NOMO-1 (cell line): ENCODE results near the gene COMMD9.
"Not testable (repeated sequence)": the region's sequence is repeated elsewhere in the genome, so short reads cannot be mapped to it uniquely, and the experiment has no call there.

Experiments used
- DNase-seq, 2 experiments: peaks; one replicate each; lab custom pipeline; 2025; ENCODE audit not compliant: unreplicated experiment in 2 of 2; lab: John Stamatoyannopoulos, UW

COMMD9 gene

GRCh38 chr11:36289226-36289852 lies at the start of gene COMMD9:
TSS of gene COMMD9 (minus strand) at chr11:36289424. CDS start at chr11:36289412, 12 bp downstream.
- DNase-seq = peak; percentile 93 to 96

GRCh38 chr11:36333897-36334296 lies 44.7 kb upstream of the COMMD9 start:
- peak in 1 of 2 experiments; percentile 10 for DNase-seq

GRCh38 chr11:36333468-36333867 lies 44.2 kb upstream of the COMMD9 start:
- DNase-seq = no peak

GRCh38 chr11:36330411-36330810 lies 41.2 kb upstream of the COMMD9 start:
- no peak for DNase-seq

- DNase-seq = no peak
Observed at GRCh38 chr11:36328966-36329673, 39.9 kb upstream of the COMMD9 start.

GRCh38 chr11:36326524-36327419 lies 37.5 kb upstream of the COMMD9 start:
- DNase-seq = peak in 1 of 2 experiments; percentile 41

- DNase-seq = not testable (repeated sequence)
Observed at GRCh38 chr11:36325403-36325802, 36.2 kb upstream of the COMMD9 start.

- DNase-seq = not testable (repeated sequence)
Observed at GRCh38 chr11:36324956-36325355, 35.7 kb upstream of the COMMD9 start.

GRCh38 chr11:36317992-36318391 lies 28.8 kb upstream of the COMMD9 start:
- DNase-seq = no peak

GRCh38 chr11:36316049-36316448 lies 26.8 kb upstream of the COMMD9 start:
- DNase-seq = no peak

- DNase-seq = no peak
Observed at GRCh38 chr11:36314434-36314767, 25.2 kb upstream of the COMMD9 start.

GRCh38 chr11:36313750-36314433 lies 24.7 kb upstream of the COMMD9 start:
- DNase-seq = peak in 1 of 2 experiments; percentile 11

GRCh38 chr11:36312611-36313472 lies 23.6 kb upstream of the COMMD9 start:
- DNase-seq = peak; percentile 65 to 80

- no peak for DNase-seq
Observed at GRCh38 chr11:36311926-36312595, 22.8 kb upstream of the COMMD9 start.

GRCh38 chr11:36309779-36310178 lies 20.6 kb upstream of the COMMD9 start:
- DNase-seq = no peak

- DNase-seq = no peak
Observed at GRCh38 chr11:36308577-36308976, 19.4 kb upstream of the COMMD9 start.

GRCh38 chr11:36306888-36307287 lies 17.7 kb upstream of the COMMD9 start:
- peak; percentile 26 to 64 for DNase-seq

- no peak for DNase-seq
Observed at GRCh38 chr11:36305047-36305446, 15.8 kb upstream of the COMMD9 start.

- peak in 1 of 2 experiments; percentile 39 for DNase-seq
Observed at GRCh38 chr11:36304351-36304750, 15.1 kb upstream of the COMMD9 start.
